ENCODE measurements around the gene SEC14L5.

The SEC14L5 gene

DNA sequence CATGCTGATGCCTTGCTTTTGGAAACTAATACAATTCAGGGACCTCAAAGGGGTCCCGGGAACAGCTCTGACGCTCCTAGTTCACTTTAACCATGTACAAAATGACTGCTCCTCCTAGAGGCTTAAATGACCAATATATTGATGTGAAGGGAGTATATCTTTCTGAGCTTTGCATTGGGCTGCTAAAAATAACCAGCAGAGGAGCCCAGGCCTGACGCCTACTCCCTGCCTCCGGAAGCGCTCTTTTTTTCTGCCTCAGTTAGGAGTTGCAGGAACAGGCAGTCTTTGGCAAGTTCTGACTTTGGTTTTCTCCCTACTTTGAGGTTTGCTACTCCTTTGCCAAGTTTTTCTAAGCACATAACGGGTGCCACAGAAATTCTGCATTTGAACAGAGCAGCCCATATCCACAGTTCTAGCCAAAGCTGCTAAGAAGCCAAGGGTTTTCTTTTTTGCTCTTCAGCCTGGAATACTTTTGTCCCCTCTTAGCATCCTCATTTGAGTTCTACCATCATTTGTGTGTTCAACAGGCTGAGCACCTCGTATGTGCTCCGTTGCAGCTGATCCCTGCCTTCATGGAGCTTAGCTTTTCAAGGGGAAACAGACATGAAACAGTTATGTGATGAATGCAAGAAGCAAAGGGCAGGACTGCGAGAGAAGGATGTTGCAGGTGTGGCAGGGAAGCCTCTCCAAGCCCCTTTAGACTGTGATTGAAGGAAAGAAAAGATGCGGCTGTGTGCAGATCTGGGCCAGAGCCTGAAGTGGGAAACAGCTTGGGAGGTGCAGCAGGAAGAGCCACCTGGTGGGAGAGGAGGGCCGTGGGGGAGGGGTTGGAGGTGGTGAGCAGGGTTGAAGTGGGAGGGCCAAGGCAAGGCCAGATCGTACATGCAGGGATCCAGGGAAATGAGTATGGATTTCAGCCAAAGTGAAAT, 78.4 kb downstream of the SEC14L5 start:
- Histone ChIP-seq H3K4me3 (ENCODE audit: low read depth, low read length) (no peak overlapping the region), H3K27ac (ENCODE audit: extremely low read depth, low read depth, low read length) (no peak overlapping the region), H3K36me3 (ENCODE audit: control insufficient read depth in 2 of 2, insufficient read depth in 1 of 2, low read length in 2 of 2) (no peaks in the 10 kb centered on the region), H3K9me3 (ENCODE audit: control insufficient read depth, insufficient read depth, low read depth, low read length) (no peaks in the 10 kb centered on the region), H3K4me1 (ENCODE audit: control insufficient read depth, insufficient read depth, low read length) (no peaks in the 10 kb centered on the region; the same call in 1 of the 2 replicates)
- CTCF ChIA-PET = interaction anchor here (0.5 to 1.3 kb wide), 5 partner anchors 14 to 459 kb away, joined by 3 to 5 read pairs (median 4); no protein-coding TSS in a partner anchor
- POLR2A ChIA-PET = interaction anchor here (0.6 kb wide), 2 partner anchors 25 to 211 kb away, joined by 4 to 5 read pairs; no protein-coding TSS in a partner anchor
- TF ChIP-seq ZNF404 (tag by site-specific recombination; IDR thresholded peaks at IDR 0.05) (no peak), KLF8 (tag by site-specific recombination; IDR thresholded peaks at IDR 0.05) (no peak), GLI4 (tag by site-specific recombination; IDR thresholded peaks at IDR 0.05) (no peak), ZFHX2 (tag by site-specific recombination; conservative IDR thresholded peaks at IDR 0.05) (0 out of 2 replicates have a peak, but pooled peaks have one; percentile 21), SP3 (tag by site-specific recombination; IDR thresholded peaks at IDR 0.05) (0 out of 2 replicates have a peak, but pooled peaks have one; percentile 23), EGR2 (tag by site-specific recombination; IDR thresholded peaks at IDR 0.05; ENCODE audit: low read depth) (peak; percentile 31; the same call in 1 of the 2 replicates), ZNF341 (tag by site-specific recombination; IDR thresholded peaks at IDR 0.05; ENCODE audit: low read depth) (peak; percentile 42; the same call in 1 of the 2 replicates), ZNF155 (tag by site-specific recombination; IDR thresholded peaks at IDR 0.05) (no peak)

DNA sequence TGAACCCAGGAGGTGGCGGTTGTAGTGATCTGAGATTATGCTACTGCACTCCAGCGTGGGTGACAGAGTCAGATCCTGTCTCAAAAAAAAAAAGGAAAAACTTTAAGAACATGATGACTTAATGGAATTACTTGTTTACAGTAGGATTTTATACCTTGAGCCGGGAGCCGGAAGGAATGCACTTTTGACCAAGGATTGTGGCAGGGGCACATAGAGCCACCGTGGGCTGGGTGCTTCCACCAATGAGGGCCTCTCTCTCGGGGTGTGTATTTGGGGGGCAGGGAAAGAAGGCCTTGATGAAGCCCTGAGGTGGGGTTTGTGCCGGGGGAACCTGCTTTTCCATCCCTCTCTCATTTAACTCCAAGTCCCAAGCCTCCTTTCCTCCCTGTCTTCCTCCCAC, 82.3 kb downstream of the SEC14L5 start:
- H3K4me3 ChIP-seq (ENCODE audit: low read depth, low read length) = no peak overlapping the region
- H3K4me1 ChIP-seq (ENCODE audit: control insufficient read depth, insufficient read depth, low read length) = no peaks in the 10 kb centered on the region; the same call in 1 of the 2 replicates
- ChIA-PET POLR2A (no interaction called here), CTCF (interaction anchor here (0.9 kb wide), 1 partner anchor 25 kb away, joined by 3 read pairs; no protein-coding TSS in a partner anchor)
- TF ChIP-seq ZBTB1 (tag by site-specific recombination; IDR thresholded peaks at IDR 0.05) = no peak
- TF ChIP-seq ZNF624 (tag by site-specific recombination; IDR thresholded peaks at IDR 0.05) = no peak
- no peak for TF ChIP-seq OVOL3 (tag by site-specific recombination; IDR thresholded peaks at IDR 0.05)
- no peak for TF ChIP-seq ZNF311 (tag by site-specific recombination; IDR thresholded peaks at IDR 0.05; ENCODE audit: borderline replicate concordance)
- TF ChIP-seq ZIC2 (tag by site-specific recombination; IDR thresholded peaks at IDR 0.05) = no peak
- TF ChIP-seq OSR2 (tag by site-specific recombination; IDR thresholded peaks at IDR 0.05) = 0 out of 2 replicates have a peak, but pooled peaks have one; percentile 3
- TF ChIP-seq ZNF677 (tag by site-specific recombination; IDR thresholded peaks at IDR 0.05) = no peak
- H3K36me3 ChIP-seq (ENCODE audit: control insufficient read depth in 2 of 2, insufficient read depth in 1 of 2, low read length in 2 of 2) = no peaks in the 10 kb centered on the region
- H3K27ac ChIP-seq (ENCODE audit: extremely low read depth, low read depth, low read length) = no peak overlapping the region
- no peaks in the 10 kb centered on the region for H3K9me3 ChIP-seq (ENCODE audit: control insufficient read depth, insufficient read depth, low read depth, low read length)

DNA sequence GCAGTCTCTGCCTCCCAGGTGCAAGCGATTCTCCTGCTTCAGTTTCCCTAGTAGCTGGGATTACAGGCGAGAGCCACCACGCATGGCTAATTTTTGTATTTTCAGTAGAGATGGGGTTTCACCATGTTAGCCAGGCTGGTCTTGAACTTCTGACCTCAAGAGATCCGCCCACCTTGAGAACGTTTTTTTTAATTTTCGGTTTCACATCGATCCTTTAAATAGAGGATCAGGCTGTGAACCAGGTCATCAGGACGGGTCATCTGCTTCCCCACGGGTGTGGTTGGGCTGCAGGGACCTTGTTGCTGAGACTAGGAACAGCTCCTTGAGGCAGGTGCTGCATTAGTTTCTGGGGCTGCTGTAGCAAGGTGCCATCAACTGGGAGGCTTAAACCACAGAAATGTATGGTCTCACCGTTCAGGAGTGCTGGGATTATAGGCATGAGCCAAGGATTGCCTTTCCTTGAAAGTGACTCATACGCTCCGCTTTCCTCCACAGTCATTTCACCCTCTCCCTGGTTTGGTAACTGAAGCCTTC, 83.5 kb downstream of the SEC14L5 start:
- H3K36me3 ChIP-seq (ENCODE audit: control insufficient read depth in 2 of 2, insufficient read depth in 1 of 2, low read length in 2 of 2) = no peaks in the 10 kb centered on the region
- no peak for TF ChIP-seq ZEB2 (tag by site-specific recombination; IDR thresholded peaks at IDR 0.05)
- no peak for TF ChIP-seq ZFHX2 (tag by site-specific recombination; conservative IDR thresholded peaks at IDR 0.05)
- no peak for TF ChIP-seq ZNF626 (tag by site-specific recombination; IDR thresholded peaks at IDR 0.05)
- TF ChIP-seq ZNF600 (tag by site-specific recombination; IDR thresholded peaks at IDR 0.05) = 0 out of 2 replicates have a peak, but pooled peaks have one; percentile 34
- TF ChIP-seq, protein P1, sequence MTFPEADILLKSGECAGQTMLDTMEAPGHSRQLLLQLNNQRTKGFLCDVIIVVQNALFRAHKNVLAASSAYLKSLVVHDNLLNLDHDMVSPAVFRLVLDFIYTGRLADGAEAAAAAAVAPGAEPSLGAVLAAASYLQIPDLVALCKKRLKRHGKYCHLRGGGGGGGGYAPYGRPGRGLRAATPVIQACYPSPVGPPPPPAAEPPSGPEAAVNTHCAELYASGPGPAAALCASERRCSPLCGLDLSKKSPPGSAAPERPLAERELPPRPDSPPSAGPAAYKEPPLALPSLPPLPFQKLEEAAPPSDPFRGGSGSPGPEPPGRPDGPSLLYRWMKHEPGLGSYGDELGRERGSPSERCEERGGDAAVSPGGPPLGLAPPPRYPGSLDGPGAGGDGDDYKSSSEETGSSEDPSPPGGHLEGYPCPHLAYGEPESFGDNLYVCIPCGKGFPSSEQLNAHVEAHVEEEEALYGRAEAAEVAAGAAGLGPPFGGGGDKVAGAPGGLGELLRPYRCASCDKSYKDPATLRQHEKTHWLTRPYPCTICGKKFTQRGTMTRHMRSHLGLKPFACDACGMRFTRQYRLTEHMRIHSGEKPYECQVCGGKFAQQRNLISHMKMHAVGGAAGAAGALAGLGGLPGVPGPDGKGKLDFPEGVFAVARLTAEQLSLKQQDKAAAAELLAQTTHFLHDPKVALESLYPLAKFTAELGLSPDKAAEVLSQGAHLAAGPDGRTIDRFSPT (tag by site-specific recombination; IDR thresholded peaks at IDR 0.05) = 0 out of 2 replicates have a peak, but pooled peaks have one; percentile 27
- no peak for TF ChIP-seq ZNF529 (tag by site-specific recombination; IDR thresholded peaks at IDR 0.05; ENCODE audit: insufficient replicate concordance)
- peak; percentile 64; the same call in 1 of the 2 replicates for TF ChIP-seq PRDM1 (tag by site-specific recombination; IDR thresholded peaks at IDR 0.05)
- TF ChIP-seq, protein P2, sequence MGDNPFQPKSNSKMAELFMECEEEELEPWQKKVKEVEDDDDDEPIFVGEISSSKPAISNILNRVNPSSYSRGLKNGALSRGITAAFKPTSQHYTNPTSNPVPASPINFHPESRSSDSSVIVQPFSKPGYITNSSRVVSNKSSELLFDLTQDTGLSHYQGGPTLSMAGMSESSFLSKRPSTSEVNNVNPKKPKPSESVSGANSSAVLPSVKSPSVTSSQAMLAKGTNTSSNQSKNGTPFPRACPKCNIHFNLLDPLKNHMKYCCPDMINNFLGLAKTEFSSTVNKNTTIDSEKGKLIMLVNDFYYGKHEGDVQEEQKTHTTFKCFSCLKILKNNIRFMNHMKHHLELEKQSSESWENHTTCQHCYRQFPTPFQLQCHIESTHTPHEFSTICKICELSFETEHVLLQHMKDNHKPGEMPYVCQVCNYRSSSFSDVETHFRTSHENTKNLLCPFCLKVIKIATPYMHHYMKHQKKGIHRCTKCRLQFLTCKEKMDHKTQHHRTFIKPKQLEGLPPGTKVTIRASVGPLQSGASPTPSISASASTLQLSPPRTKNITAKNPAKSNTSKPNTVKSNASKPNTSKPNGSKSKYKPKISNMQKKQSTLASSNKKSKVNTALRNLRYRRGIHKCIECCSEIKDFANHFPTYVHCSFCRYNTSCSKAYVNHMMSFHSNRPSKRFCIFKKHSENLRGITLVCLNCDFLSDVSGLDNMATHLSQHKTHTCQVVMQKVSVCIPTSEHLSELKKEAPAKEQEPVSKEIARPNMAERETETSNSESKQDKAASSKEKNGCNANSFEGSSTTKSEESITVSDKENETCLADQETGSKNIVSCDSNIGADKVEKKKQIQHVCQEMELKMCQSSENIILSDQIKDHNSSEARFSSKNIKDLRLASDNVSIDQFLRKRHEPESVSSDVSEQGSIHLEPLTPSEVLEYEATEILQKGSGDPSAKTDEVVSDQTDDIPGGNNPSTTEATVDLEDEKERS (tag by site-specific recombination; IDR thresholded peaks at IDR 0.05) = no peak
- TF ChIP-seq ZNF660 (tag by site-specific recombination; IDR thresholded peaks at IDR 0.05) = 0 out of 2 replicates have a peak, but pooled peaks have one; percentile 33
- TF ChIP-seq FEZF1 (tag by site-specific recombination; IDR thresholded peaks at IDR 0.05) = no peak
- no peak for TF ChIP-seq ZNF514 (tag by site-specific recombination; IDR thresholded peaks at IDR 0.05)
- TF ChIP-seq ZNF138 (tag by site-specific recombination; IDR thresholded peaks at IDR 0.05; ENCODE audit: borderline replicate concordance) = no peak

More for the DNA sequence above, 83.5 kb downstream of the SEC14L5 start:
- Histone ChIP-seq H3K9me3 (ENCODE audit: control insufficient read depth, insufficient read depth, low read depth, low read length) (no peaks in the 10 kb centered on the region), H3K4me1 (ENCODE audit: control insufficient read depth, insufficient read depth, low read length) (no peaks in the 10 kb centered on the region; the same call in 1 of the 2 replicates), H3K4me3 (ENCODE audit: low read depth, low read length) (no peak overlapping the region), H3K27ac (ENCODE audit: extremely low read depth, low read depth, low read length) (no peak overlapping the region)
- ChIA-PET POLR2A (no interaction called here), CTCF (interaction anchor here (1.3 kb wide), 1 partner anchor 97 kb away, joined by 4 read pairs; no protein-coding TSS in a partner anchor)

Data from HEK293 (cell line).